Spinal cord (tissue), 10 donors: ENCODE data around the gene UQCRC1. TPM values are rescaled to one million over a fixed set of nuclear protein-coding genes. Genes with fewer than 3 reads are reported as not detected.

Experiments used
- DNase-seq, 6 donors: peaks; one replicate each; pipeline versions ENCODE4 v3.0.0 to v3.0.0-alpha.2; 2013 to 2015; ENCODE audit warnings: low spot score in 6 of 6, low read depth in 4 of 6
- H3K27ac ChIP-seq: one replicate; pipeline ENCODE4 v1.5.1; 2013; ENCODE audit warnings: low read depth, low read length, control low read depth
- H3K27me3 ChIP-seq: one replicate; pipeline ENCODE4 v1.6.1; 2013; ENCODE audit warnings: low read length; ENCODE audit not compliant: control insufficient read depth, insufficient read depth
- H3K36me3 ChIP-seq: one replicate; pipeline ENCODE4 v1.6.1; 2013; ENCODE audit warnings: low read length; ENCODE audit not compliant: control insufficient read depth, insufficient read depth
- H3K4me1 ChIP-seq: one replicate; pipeline ENCODE4 v1.6.1; 2013; ENCODE audit warnings: low read length; ENCODE audit not compliant: control insufficient read depth, insufficient read depth
- H3K4me3 ChIP-seq: one replicate; pipeline ENCODE4 v1.5.1; 2013; ENCODE audit warnings: low read depth, low read length, control low read depth
- H3K9me3 ChIP-seq: one replicate; pipeline ENCODE4 v1.6.1; 2013; ENCODE audit warnings: low read length; ENCODE audit not compliant: control insufficient read depth, insufficient read depth
- WGBS: methylation state at CpG from one replicate; pipeline ENCODE4 v1.1.5; 2013; ENCODE audit warnings: missing lambda C conversion rate; ENCODE audit not compliant: insufficient coverage; 5-methylcytosine and 5-hydroxymethylcytosine counted together
- polyA plus RNA-seq, 2 donors: library from polyadenylated mRNA; unstranded; fragments of 120-200 nt; gene quantifications; one replicate each; pipeline ENCODE4 v1.2.1, GENCODE V29; 2013; ENCODE audit not compliant: insufficient read length in 2 of 2
- total RNA-seq, 2 donors: library from RNA; depleted of rRNA in 1 of 2; stranded (reverse); fragments of 120-200 nt in 1 of 2; fragments of >200 nt in 1 of 2; gene quantifications; one replicate each; pipeline versions ENCODE4 v1.2.3 to v1.2.4, GENCODE V29; 2013 to 2014
- donor health status: healthy.

Gene UQCRC1
- total and polyA plus RNA-seq, 4 donors, result 147 to 286 (median 227) TPM

DNA sequence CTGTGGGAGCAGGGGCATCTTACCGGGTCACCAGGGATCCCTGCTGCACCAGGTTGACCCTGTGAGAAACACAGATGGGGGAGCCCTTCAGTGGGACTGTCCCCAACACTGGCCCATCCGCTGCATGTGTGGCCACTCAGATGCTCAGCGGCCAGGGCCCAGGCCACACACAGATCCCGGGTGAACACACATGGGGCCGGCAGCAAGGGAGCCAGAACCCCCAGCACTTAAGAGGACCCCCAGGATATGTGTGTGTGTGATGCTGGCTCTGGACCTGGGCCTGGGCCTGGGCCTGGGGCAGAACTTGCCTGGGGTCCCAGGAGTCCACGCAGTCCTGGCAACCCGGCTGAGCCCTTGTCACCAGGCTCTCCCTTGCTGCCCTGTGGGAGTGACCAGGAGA, 41.0 kb downstream of the UQCRC1 start:
- no peaks in the 10 kb centered on the region for H3K27me3 ChIP-seq
- no peak overlapping the region for H3K4me3 ChIP-seq
- no peak overlapping the region for H3K27ac ChIP-seq
- H3K9me3 ChIP-seq, result no peaks in the 10 kb centered on the region
- H3K36me3 ChIP-seq, result peaks cover 74% of the 10 kb centered on the region
- 92% methylated on average over 7 of the region's 7 CpGs for WGBS
- peaks cover 9% of the 10 kb centered on the region for H3K4me1 ChIP-seq
- DNase-seq, result no peak

DNA sequence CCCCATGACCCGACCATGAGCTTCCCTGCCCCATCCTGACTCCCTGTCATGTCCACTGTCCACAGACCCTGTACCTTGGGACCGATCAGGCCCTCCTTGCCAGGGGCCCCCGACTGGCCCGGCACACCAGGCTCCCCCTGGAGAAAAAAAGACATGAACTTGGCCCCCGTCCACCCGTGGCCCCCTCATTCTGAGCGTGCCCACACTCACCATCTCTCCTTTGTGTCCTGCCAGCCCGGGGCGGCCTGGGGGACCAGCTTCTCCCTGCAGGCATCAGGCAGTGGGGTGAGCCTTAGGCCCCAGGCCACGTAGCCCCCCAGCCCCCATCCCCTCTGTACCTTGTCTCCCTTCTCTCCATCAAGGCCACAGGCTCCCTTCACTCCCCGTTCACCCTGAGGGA, 41.9 kb downstream of the UQCRC1 start:
- WGBS, result 82% methylated on average over 8 of the region's 11 CpGs
- Histone ChIP-seq H3K4me3 (no peak overlapping the region), H3K36me3 (peaks cover 71% of the 10 kb centered on the region), H3K4me1 (peaks cover 10% of the 10 kb centered on the region), H3K27ac (no peak overlapping the region), H3K9me3 (no peaks in the 10 kb centered on the region), H3K27me3 (no peaks in the 10 kb centered on the region)
- DNase-seq, result no peak

GRCh38 chr3:48567090-48567489, 42.4 kb downstream of the UQCRC1 start:
- Histone ChIP-seq H3K36me3 (peaks cover 71% of the 10 kb centered on the region), H3K27ac (no peak overlapping the region), H3K9me3 (no peaks in the 10 kb centered on the region), H3K4me3 (no peak overlapping the region), H3K4me1 (peaks cover 10% of the 10 kb centered on the region), H3K27me3 (no peaks in the 10 kb centered on the region)
- WGBS, result 80% methylated on average over 5 of the region's 5 CpGs
- no peak for DNase-seq

GRCh38 chr3:48566401-48566760, 43.1 kb downstream of the UQCRC1 start:
- peaks cover 11% of the 10 kb centered on the region for H3K4me1 ChIP-seq
- no peaks in the 10 kb centered on the region for H3K27me3 ChIP-seq
- H3K9me3 ChIP-seq, result no peaks in the 10 kb centered on the region
- H3K27ac ChIP-seq, result no peak overlapping the region
- peaks cover 64% of the 10 kb centered on the region for H3K36me3 ChIP-seq
- H3K4me3 ChIP-seq, result no peak overlapping the region
- no peak for DNase-seq
- WGBS, result 86% methylated on average over 8 of the region's 9 CpGs

GRCh38 chr3:48565591-48566400, 43.6 kb downstream of the UQCRC1 start:
- Histone ChIP-seq H3K4me1 (peaks cover 17% of the 10 kb centered on the region), H3K9me3 (no peaks in the 10 kb centered on the region), H3K4me3 (no peak overlapping the region), H3K27ac (no peak overlapping the region), H3K36me3 (peaks cover 59% of the 10 kb centered on the region), H3K27me3 (no peaks in the 10 kb centered on the region)
- WGBS, result 76% methylated on average over 7 of the region's 7 CpGs
- DNase-seq, result no peak

GRCh38 chr3:48565186-48565585, 44.3 kb downstream of the UQCRC1 start:
- Histone ChIP-seq H3K9me3 (no peaks in the 10 kb centered on the region), H3K4me1 (peaks cover 23% of the 10 kb centered on the region), H3K36me3 (peaks cover 55% of the 10 kb centered on the region), H3K27me3 (no peaks in the 10 kb centered on the region), H3K27ac (no peak overlapping the region), H3K4me3 (no peak overlapping the region)
- WGBS, result 91% methylated on average over 9 of the region's 11 CpGs
- no peak for DNase-seq

DNA sequence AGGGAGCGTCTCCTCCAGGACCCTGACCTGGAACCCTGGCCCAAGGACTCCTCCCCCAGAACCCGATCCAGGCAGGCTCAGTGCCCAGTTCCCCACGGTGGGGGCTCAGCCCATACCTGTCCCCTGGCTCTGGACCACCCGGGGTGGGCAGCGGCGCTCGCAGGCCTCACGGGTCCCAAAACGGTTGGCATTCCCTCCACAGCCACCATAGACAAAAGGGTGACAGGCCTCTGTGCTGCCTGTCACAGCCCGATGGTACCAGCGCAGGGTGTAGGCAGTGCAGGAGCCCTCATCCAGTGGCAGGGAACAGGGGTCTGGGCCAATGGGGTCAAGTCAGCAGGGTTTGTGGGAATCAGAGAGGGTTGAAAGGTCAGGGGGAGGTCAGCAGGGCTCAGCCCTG, 44.8 kb downstream of the UQCRC1 start:
- WGBS, result 89% methylated on average over 11 of the region's 11 CpGs
- no peaks in the 10 kb centered on the region for H3K27me3 ChIP-seq
- no peak overlapping the region for H3K27ac ChIP-seq
- no peaks in the 10 kb centered on the region for H3K9me3 ChIP-seq
- DNase-seq, result no peak
- peaks cover 29% of the 10 kb centered on the region for H3K4me1 ChIP-seq
- H3K36me3 ChIP-seq, result peaks cover 50% of the 10 kb centered on the region
- no peak overlapping the region for H3K4me3 ChIP-seq

DNA sequence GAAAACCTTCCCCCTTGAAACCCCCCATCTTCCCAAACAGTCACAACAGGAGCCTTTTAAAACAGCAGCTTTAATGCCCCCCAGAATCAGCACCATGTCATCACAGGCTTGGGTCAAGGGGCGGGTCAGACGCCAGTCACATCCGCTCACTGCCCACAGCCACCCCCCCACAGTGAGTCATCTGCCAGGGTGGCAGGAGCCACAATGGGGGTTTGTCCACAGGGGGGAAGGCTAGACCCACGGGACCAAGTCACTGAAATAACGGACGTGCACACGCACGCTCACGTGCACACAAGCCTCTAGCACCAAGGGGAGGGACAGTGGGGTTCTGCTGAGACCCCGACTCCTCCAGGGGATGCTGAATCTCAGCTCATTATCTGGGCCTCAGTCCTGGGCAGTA, 45.4 kb downstream of the UQCRC1 start:
- no peak for DNase-seq
- H3K4me3 ChIP-seq, result no peak overlapping the region
- peaks cover 29% of the 10 kb centered on the region for H3K4me1 ChIP-seq
- no peak overlapping the region for H3K27ac ChIP-seq
- no peaks in the 10 kb centered on the region for H3K27me3 ChIP-seq
- no peaks in the 10 kb centered on the region for H3K9me3 ChIP-seq
- H3K36me3 ChIP-seq, result peaks cover 45% of the 10 kb centered on the region
- 60% methylated on average over 9 of the region's 10 CpGs for WGBS

GRCh38 chr3:48563382-48563918, 46.0 kb downstream of the UQCRC1 start, which contains the start of gene UCN2:
TSS of gene UCN2 (minus strand) at chr3:48563781. CDS start at chr3:48563124, 657 bp downstream.
- Histone ChIP-seq H3K27ac (no peak within 1 kb of the TSS), H3K9me3 (no peaks in the 10 kb centered on the region), H3K4me1 (peaks cover 29% of the 10 kb centered on the region), H3K27me3 (no peaks in the 10 kb centered on the region), H3K4me3 (no peak within 1 kb of the TSS), H3K36me3 (peaks cover 41% of the 10 kb centered on the region)
- 59% methylated on average over 5 of the region's 6 CpGs for WGBS
- no peak for DNase-seq
